ENCODE measurements around the gene BLOC1S6.

DNA sequence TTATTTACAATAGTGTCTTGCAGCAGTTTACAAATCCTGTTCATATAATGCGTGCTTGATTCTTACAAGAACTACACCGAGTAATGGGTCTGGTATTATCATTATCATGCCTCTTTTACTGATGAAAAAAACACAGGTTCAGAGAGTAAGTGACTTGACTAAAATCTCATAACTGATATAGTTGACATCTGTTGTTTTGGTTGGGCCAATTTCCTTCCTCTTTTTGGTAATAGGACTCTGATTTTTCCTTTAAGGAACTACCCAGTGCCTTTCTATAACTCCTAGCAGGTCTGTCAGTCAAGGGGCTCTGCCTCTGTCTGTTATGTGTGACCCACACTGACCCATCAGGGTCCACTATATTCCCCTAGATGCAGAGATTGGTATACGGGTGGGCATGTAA, 14.6 kb upstream of the BLOC1S6 start:
- TF ChIP-seq, protein P1, sequence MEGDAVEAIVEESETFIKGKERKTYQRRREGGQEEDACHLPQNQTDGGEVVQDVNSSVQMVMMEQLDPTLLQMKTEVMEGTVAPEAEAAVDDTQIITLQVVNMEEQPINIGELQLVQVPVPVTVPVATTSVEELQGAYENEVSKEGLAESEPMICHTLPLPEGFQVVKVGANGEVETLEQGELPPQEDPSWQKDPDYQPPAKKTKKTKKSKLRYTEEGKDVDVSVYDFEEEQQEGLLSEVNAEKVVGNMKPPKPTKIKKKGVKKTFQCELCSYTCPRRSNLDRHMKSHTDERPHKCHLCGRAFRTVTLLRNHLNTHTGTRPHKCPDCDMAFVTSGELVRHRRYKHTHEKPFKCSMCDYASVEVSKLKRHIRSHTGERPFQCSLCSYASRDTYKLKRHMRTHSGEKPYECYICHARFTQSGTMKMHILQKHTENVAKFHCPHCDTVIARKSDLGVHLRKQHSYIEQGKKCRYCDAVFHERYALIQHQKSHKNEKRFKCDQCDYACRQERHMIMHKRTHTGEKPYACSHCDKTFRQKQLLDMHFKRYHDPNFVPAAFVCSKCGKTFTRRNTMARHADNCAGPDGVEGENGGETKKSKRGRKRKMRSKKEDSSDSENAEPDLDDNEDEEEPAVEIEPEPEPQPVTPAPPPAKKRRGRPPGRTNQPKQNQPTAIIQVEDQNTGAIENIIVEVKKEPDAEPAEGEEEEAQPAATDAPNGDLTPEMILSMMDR (IDR thresholded peaks at IDR 0.05; ENCODE audit: insufficient read depth, low read depth, low read length), result no peak
- no peak for TF ChIP-seq EZH2 (IDR thresholded peaks at IDR 0.05; ENCODE audit: insufficient read depth, low read length)
